GM12864 (cell line): ENCODE results near the gene NHSL2.

Experiments used
- DNase-seq: peaks from one replicate; pipeline ENCODE4 v3.0.0-alpha.2; 2011; ENCODE audit warnings: low read depth
- H3K4me3 ChIP-seq: 2 replicates; pipeline ENCODE4 v1.5.1; 2011; ENCODE audit warnings: mild to moderate bottlenecking, low read depth, low read length, control low read depth
- TF ChIP-seq, protein P1 (sequence below): IDR thresholded peaks from 2 replicates; pipeline ENCODE4 v1.5.1; 2011; ENCODE audit warnings: low read depth, mild to moderate bottlenecking, moderate library complexity, low read length, control low read depth, inconsistent platforms; ENCODE audit errors: missing control alignments

Gene NHSL2

DNA sequence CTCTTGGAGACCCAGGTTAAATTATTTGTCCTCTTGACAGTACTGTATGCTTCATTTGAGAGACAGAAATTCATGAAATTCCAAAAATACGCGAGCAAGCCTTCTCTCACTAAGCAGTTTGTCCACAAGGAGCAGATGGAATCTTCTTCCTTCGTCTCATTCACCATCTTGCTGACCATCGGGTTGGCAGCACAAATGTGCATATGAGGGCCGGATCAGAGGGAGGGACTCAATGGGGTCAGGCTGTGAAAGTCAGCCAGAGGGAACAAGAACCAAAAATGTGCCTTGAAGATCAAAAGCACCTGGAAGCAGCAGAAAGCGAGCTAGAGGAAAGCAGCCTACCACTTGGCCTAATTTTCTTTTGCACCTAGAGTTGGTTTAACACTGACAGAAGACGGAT, 16.4 kb downstream of the NHSL2 start:
- H3K4me3 ChIP-seq: no peak overlapping the region
- no peak for DNase-seq
- TF ChIP-seq, protein P1, sequence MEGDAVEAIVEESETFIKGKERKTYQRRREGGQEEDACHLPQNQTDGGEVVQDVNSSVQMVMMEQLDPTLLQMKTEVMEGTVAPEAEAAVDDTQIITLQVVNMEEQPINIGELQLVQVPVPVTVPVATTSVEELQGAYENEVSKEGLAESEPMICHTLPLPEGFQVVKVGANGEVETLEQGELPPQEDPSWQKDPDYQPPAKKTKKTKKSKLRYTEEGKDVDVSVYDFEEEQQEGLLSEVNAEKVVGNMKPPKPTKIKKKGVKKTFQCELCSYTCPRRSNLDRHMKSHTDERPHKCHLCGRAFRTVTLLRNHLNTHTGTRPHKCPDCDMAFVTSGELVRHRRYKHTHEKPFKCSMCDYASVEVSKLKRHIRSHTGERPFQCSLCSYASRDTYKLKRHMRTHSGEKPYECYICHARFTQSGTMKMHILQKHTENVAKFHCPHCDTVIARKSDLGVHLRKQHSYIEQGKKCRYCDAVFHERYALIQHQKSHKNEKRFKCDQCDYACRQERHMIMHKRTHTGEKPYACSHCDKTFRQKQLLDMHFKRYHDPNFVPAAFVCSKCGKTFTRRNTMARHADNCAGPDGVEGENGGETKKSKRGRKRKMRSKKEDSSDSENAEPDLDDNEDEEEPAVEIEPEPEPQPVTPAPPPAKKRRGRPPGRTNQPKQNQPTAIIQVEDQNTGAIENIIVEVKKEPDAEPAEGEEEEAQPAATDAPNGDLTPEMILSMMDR: no peak

DNA sequence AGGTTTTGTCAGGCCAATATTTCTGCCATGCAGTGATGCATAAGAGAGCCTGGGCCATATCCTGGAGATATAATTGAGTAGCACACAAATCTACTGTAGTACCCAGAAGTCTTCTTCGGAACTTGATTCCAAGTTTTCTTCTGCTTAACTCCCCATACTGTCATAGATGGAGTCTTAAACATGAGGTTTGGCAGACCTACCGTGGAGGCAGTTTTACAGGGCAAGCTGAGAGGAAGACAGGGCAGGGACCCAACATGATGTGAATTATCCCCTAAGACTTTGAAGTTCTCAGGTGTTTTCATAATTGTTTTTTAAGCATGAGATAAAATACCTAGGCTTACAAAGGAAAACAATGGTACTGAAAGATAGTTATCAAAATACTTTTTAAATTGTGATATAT, 18.2 kb downstream of the NHSL2 start:
- no peak overlapping the region for H3K4me3 ChIP-seq
- no peak for DNase-seq
- TF ChIP-seq, protein P1: no peak

DNA sequence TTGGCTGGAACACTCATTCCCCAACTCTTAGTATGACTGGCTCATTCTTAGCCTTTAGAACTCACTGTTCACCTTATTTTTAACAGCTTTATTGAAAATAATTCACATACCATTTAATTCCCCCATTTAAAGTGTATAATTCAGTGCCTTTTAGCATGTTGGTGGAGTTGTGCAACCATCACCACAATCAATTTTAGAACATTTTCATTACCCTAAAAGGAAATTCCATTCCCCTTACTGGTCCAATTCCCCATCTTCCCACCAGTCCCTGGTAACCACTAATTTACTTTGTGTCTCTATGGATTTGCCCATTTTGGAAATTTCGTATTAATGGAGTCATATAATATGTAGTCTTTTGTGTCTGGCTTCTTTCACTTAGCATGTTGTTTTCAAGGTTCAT, 19.7 kb downstream of the NHSL2 start:
- TF ChIP-seq, protein P1: no peak
- H3K4me3 ChIP-seq: no peak overlapping the region
- no peak for DNase-seq

DNA sequence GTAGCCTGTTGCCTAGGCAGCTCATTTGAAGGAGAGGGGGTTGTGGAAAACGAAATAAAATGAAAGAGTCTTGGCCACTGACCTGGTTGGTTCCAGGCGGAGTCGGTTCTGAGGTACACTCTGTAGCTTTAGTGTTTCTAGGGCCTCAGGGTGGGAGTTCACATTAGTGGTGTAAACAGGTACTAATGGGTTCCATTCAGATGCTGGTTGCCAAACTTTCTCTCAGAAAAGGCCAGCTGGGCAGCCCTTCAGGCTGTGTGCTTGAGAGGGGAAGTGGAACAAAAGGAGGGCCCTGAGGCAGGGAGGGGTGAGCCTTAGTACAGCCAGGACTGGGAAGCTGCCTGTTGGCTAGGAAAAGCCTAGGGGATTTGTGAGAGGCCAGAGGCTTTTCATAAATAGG, 24.8 kb downstream of the NHSL2 start:
- TF ChIP-seq, protein P1: no peak
- H3K4me3 ChIP-seq: no peak overlapping the region
- DNase-seq: no peak

DNA sequence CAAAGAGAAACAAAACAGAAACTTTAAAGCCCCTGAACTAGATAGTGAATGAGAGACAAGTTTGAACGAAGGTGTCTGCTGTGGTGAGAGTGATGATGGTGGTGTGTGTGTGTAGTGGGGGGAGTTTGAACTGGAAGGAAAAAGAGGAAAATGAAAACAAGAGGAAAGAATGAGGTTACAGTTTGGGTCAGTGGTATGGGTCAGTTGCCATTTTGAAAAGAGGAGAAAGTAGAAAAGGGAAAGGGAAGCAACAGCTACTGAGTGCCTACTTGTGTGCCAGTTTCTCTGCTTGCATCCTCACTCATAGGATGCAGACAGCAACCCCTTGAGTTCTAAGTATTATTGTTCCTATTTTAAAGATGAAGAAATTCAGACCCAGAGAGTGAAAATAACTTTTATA, 26.0 kb downstream of the NHSL2 start:
- H3K4me3 ChIP-seq: no peak overlapping the region
- TF ChIP-seq, protein P1: no peak
- DNase-seq: no peak

DNA sequence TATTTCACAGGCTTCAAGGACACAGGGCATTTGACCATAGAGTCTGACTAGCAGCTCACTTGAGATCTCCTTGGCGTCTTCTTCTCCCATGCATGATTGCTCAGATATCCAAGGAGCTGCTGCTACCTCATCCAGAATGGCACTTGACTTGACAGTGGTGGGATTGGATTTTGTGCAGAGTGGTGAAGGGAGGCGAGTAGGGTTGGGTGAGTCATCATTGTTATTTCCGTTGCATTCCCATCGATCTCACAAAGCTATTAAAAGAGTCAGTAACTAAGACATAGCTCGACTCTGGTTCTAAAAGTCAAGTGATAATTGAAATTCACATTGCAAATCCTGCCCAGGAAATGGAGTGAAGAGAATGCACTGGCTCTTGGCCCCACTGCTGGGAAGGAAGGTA, 27.7 kb downstream of the NHSL2 start:
- no peak for DNase-seq
- TF ChIP-seq, protein P1: no peak
- H3K4me3 ChIP-seq: no peak overlapping the region

DNA sequence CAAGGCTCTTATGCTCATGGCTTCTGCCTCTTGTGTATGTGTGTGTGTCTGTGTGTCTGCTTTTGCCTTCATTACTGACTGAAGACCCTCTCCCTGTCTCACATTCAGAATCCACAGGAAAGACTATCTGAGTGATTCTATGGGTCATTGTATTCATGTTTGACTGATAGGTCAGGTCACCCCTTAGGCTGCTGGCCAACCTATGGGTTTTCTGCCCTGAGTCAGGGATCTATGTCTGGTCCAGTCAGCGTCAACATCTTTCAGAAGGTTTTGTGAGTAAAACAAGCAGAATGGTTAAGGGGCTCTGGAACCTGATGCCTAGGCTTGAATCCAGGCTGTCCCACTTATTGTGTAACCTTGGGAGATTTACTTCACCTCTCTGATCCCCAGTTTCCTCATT, 30.5 kb downstream of the NHSL2 start:
- TF ChIP-seq, protein P1: no peak
- DNase-seq: no peak
- H3K4me3 ChIP-seq: no peak overlapping the region
